ENCODE results near the gene PLAAT2.

The PLAAT2 gene

GRCh38 chr11:63512816-63513215 is 50.4 kb downstream of the PLAAT2 start:
- DNase-seq: no peak

GRCh38 chr11:63511048-63511748 is 52.0 kb downstream of the PLAAT2 start:
- DNase-seq: no peak

GRCh38 chr11:63510360-63511047 is 52.7 kb downstream of the PLAAT2 start:
- DNase-seq: no peak

GRCh38 chr11:63508745-63509144 is 54.4 kb downstream of the PLAAT2 start:
- no peak for DNase-seq

DNA sequence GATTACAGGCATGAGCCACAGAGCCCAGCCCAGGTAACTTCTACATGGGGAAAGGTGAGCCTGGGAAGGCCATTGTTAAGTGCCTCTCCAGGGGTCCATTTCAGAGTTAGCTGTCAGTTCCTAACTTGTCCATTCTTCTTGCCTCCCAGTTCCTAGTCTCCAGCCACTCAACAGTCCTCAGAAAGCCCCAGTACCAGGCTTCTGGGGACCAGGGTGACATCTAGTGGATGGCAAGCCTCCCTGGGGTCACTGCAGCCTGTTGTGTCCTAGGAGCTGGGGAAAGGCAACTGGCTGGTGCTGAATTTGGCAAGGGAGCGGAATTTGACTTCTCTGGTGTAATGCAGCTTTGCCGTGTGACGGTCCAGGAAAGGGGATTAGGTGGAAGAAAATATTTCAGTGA is 55.2 kb downstream of the PLAAT2 start:
- DNase-seq: no peak

DNA sequence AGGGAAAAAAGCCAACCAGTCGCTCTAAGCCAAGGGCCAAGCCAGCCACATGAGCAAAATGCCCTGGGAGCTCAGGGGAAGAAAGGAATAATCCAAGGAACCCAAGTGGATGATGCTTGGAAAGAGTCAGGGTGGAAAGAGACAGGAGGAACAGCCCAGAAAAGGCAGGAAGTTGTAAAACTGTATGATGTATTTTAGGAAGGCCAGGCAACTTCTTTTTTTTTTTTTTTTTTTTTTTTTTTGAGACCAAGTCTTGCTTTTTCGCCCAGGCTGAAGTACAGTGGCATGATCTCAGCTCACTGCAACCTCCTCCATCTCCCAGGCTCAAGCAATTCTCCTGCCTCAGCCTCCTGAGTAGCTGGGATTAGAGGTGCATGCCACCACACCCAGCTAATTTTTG is 55.7 kb downstream of the PLAAT2 start:
- DNase-seq: no peak

- no peak for DNase-seq
Measured at GRCh38 chr11:63506876-63507275, 56.3 kb downstream of the PLAAT2 start.

- no peak for DNase-seq
Measured at GRCh38 chr11:63505857-63506528, 57.2 kb downstream of the PLAAT2 start, which contains the start of gene LGALS12. TSS of gene LGALS12 (plus strand) at chr11:63506084. CDS start at chr11:63506459, 375 bp downstream.

- DNase-seq: no peak
Measured at GRCh38 chr11:63504933-63505586, 58.1 kb downstream of the PLAAT2 start.

DNA sequence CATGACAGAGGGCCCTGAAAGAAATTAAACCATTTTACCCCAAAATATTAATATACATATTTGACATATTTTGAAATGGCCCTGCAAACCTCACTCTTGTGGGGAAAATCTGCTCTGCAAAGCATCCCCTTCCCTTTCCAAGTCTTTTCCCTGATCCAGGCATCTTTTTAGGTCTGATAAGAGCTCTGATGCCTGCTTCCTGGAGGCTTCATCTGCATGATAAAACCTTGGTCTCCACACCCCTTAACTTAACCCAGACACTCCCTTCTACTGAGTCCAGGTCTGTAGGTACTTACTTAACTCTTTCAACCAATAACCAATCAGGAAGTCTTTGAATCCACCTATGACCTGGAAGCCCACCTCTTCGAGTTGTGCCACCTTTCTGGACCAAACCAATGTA is 59.1 kb downstream of the PLAAT2 start:
- no peak for DNase-seq

DNA sequence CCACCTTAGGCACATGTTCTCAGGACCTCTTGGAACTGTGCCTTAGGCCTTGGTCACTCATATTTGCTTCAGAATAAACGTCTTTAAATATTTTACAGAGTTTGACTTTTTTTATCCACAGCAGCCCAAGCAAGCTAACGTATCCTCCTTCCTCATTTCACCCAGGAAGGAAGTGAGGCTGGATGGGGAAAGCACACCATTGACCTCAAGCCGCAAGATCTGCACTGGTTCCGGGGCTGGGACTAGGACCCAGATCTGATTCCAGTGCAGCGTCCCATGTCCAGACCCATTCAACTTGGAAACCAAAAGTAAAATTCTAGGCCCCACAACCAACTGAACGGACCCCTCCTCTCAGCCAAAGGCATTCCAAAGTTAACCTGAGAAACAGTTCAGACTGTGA is 59.7 kb downstream of the PLAAT2 start:
- no peak for DNase-seq
